Tibial nerve (tissue), 4 donors: ENCODE data around the gene FLRT2.

Experiments used
- CTCF ChIP-seq, 5 experiments: fragments of 200-600 bp in 3 of 5; fragments of 450-650 bp in 2 of 5; sonication (generic) in 3 of 5; IDR thresholded peaks; one replicate each; pipeline ENCODE4 v1.5.1; 2016 to 2019; ENCODE audit warnings: antibody characterized with exemption in 5 of 5, mild to moderate bottlenecking in 3 of 5, moderate library complexity in 2 of 5
- EP300 ChIP-seq, 2 donors: sonication (generic); formaldehyde crosslinking; IDR thresholded peaks; one replicate each; pipeline ENCODE4 v1.6.1; 2017; ENCODE audit warnings: antibody characterized with exemption in 2 of 2, mild to moderate bottlenecking in 1 of 2
- POLR2A ChIP-seq, 2 donors: fragments of 450-650 bp; IDR thresholded peaks; one replicate each; pipeline ENCODE4 v1.6.1; 2017; ENCODE audit warnings: antibody characterized with exemption in 2 of 2, mild to moderate bottlenecking in 2 of 2, moderate library complexity in 2 of 2

DNA sequence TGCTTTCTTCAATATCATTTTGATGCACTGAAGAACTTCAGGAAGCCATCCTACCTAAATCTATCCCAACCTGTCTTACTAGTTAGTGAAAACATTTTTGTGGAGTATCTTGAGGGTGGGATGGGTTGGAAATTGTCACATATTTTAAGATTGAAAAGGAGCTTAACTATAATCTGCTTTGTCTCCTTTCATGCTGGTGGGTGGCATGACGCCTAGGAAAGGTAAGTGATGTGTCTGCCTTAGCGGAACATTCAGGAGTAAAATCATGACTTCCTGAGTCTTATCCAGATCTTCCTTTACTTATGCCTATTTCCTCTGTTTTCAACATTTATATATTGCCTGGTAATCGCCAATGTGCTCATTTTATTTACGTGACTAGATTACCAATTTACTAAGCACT is 74.1 kb downstream of the FLRT2 start:
- TF ChIP-seq CTCF (IDR thresholded peaks at IDR 0.05) (no peak), POLR2A (IDR thresholded peaks at IDR 0.05) (no peak), EP300 (IDR thresholded peaks at IDR 0.05) (no peak)
